Measurements from ENCODE around the gene ISM1. TPM values are rescaled to one million over a fixed set of nuclear protein-coding genes. Genes with fewer than 3 reads are reported as not detected.

Gene ISM1
- total RNA-seq, 1 donor: 1.1 TPM

DNA sequence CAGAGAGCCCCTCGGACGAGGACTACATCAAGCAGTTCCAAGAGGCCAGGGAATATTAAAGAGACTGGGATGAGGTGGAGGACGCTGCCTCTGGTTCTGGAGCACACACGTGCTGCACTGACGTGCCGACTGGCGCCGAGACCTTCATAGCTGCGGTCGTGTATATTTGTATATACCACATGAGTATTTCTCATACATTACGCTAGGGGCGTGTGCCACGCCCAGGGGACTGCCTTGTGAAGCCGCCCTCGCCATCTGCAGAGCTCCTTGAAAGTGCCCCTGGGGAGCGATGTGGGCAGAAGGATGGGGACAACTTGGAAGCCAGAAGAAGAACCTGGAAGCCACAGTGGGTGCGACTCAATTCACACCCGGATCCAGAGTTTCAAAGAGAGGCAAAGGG is 78.3 kb downstream of the ISM1 start:
- TF ChIP-seq CTCF (IDR thresholded peaks at IDR 0.05; ENCODE audit: insufficient read depth, low read length): no peak
- DNase-seq (ENCODE audit: low read depth): no peak
- no peak overlapping the region for H3K4me3 ChIP-seq (ENCODE audit: low read depth, low read length)

DNA sequence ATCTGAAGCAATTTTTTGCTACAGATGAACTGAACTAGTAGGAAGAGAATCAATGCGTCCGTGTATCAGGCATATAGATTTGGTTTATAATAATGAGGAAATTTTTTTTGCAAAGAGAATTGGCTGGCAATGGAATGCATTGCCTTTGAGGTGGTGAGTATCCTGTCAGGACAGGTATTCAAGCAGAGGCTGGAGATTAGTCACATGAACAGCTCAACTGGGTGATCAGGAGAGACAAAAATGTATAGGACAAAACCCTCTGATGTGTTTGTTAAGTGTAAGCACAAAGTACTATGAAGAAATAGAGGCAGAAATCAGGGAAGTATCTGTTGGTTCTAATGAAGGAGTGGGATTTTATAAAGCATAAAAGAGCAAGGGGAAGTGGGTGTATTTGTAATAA is 80.5 kb downstream of the ISM1 start:
- no peak for DNase-seq (ENCODE audit: low read depth)
- H3K4me3 ChIP-seq (ENCODE audit: low read depth, low read length): no peak overlapping the region
- TF ChIP-seq CTCF (IDR thresholded peaks at IDR 0.05; ENCODE audit: insufficient read depth, low read length): no peak

- peak; percentile 66 for TF ChIP-seq CTCF (IDR thresholded peaks at IDR 0.05; ENCODE audit: insufficient read depth, low read length)
- H3K4me3 ChIP-seq (ENCODE audit: low read depth, low read length): no peak overlapping the region
- DNase-seq (ENCODE audit: low read depth): peak; percentile 14
Observed at GRCh38 chr20:13302647-13303450, 81.8 kb downstream of the ISM1 start.

DNA sequence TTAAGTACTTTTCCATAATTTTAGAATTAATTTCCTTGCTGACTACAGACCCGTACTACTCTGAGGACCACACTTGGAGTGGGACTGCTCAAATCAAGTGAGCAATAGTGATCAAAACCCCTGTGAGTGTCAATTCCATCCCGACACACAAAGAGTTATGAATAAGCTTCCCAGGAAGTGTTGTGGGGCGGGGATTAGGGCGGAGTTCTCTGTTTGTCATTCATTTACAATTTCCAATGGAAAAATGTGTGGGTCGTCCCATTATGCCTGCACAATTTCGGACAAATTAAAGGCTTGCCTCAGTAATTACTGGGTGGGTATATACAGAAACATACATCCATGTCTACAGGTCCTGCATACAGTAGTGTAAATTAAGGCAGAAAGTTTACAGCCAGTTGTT is 84.2 kb downstream of the ISM1 start:
- no peak for DNase-seq (ENCODE audit: low read depth)
- TF ChIP-seq CTCF (IDR thresholded peaks at IDR 0.05; ENCODE audit: insufficient read depth, low read length): no peak
- H3K4me3 ChIP-seq (ENCODE audit: low read depth, low read length): no peak overlapping the region

DNA sequence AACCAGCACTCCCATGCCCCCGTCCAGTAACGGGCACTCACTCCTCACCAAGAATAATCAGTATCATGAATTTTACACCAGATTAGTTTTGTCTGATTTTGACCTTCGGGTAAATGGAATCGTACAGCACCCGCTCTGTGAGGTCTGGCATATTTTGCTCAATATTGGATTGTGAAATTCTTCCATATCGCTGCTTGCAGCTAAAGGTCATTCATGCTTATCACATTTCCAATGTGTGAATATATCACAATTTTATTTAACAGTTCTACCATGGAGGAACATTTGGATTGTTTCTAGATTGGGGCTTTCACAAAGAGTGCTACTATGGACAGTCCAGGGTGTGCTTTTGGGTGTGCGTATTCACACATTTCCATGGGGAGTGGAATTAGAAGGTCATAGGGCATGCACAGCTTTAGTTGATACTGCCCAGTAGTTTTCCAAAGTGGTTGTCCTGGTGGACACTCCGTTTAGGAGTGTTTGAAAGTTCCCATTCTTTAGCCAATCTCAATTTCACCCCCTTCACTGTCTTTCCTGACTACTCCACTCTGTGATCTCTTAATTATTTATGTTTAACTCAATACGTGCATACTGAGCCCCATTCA is 86.6 kb downstream of the ISM1 start:
- no peak overlapping the region for H3K4me3 ChIP-seq (ENCODE audit: low read depth, low read length)
- TF ChIP-seq CTCF (IDR thresholded peaks at IDR 0.05; ENCODE audit: insufficient read depth, low read length): no peak
- no peak for DNase-seq (ENCODE audit: low read depth)

GRCh38 chr20:13312300-13312699 is 91.2 kb downstream of the ISM1 start:
- no peak for TF ChIP-seq CTCF (IDR thresholded peaks at IDR 0.05; ENCODE audit: insufficient read depth, low read length)
- no peak for DNase-seq (ENCODE audit: low read depth)
- H3K4me3 ChIP-seq (ENCODE audit: low read depth, low read length): no peak overlapping the region
